Measurements from ENCODE around the gene VPS39. TPM values are rescaled to one million over a fixed set of nuclear protein-coding genes. Genes with fewer than 3 reads are reported as not detected.

Gene VPS39
- total and polyA plus RNA-seq, 2 donors (not counting 3 experiments of a cell fraction or from before 2014, with no cell fraction given), result 56.5 to 56.7 TPM

DNA sequence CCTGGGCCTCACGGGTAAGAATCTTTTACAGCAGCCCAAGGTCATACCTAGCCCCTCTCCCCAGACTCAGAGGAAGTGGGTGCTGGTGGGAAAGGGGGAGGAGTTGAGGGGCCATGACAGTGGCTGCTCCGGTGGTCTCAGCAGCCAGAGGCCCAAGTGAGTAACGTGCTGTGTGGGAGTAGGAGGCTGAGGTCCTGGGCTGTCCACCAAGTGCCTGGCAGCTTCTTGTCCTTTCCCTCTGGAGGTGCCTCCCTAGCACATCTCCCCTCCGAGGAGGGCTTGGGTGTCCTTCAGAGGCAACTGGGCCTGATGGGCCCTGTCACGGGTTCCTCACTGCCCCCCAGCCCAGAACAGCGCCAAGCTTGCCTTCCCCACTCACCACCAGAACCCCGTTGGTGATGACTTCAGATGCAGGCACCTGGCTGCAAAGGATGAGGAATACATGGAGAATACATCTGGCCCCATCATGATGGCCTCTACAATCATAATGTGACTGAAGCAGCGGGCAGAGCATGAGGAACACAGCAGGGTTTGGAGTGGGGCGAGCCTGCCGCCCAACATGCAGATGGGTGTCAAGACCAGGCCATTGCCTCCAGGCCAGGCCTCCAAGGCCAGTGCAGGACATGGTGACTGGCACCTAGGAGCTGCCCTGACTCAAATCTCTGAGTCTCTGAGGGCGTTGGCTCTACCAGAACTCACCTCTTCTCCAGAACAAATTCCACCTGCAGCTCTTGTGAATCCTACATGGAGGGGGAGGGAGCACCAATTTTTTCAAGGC, 55.0 kb downstream of the VPS39 start:
- no peak overlapping the region for H3K4me3 ChIP-seq (replicated peaks in 1 of 3; ENCODE audit: insufficient read depth in 1 of 3, low read depth in 1 of 3, low read length in 3 of 3)
- no peaks in the 10 kb centered on the region for H4K20me1 ChIP-seq (replicated peaks; ENCODE audit: control insufficient read depth, extremely low read depth, insufficient read depth, low read length)
- H3K27ac ChIP-seq (ENCODE audit: insufficient read depth, low read depth, low read length), result no peak overlapping the region
- no peaks in the 10 kb centered on the region for H3K9me3 ChIP-seq (replicated peaks; ENCODE audit: control insufficient read depth, insufficient read depth, low read length)
- H3K79me2 ChIP-seq (ENCODE audit: control insufficient read depth, insufficient read depth, low read length), result no peaks in the 10 kb centered on the region
- H3K4me2 ChIP-seq (ENCODE audit: insufficient read depth, low read length), result no peak overlapping the region
- H3K36me3 ChIP-seq (ENCODE audit: control insufficient read depth in 2 of 2, extremely low read depth in 1 of 2, insufficient read depth in 2 of 2, low read length in 2 of 2), result no peaks in the 10 kb centered on the region
- dilution Hi-C loops (cut with MboI; ENCODE audit: extremely low pct_ligation_motif_present, low sequenced_read_pairs), result no loop called here
- CTCF ChIA-PET, result interaction anchor here (0.7 to 1.8 kb wide), 5 partner anchors 14 to 232 kb away, joined by 3 to 5 read pairs (median 4); no protein-coding TSS in a partner anchor
- FAIRE-seq (no peak), DNase-seq (ENCODE audit: low read depth, low spot score) (no peak)
- TF ChIP-seq POLR2AphosphoS5 (IDR thresholded peaks at IDR 0.05; ENCODE audit: insufficient read depth, low read depth, low read length), result no peak
- no peak for TF ChIP-seq GATA2 (IDR thresholded peaks at IDR 0.05; ENCODE audit: insufficient read depth, insufficient read length, low read depth, low read length)
- TF ChIP-seq FOS (IDR thresholded peaks at IDR 0.05; ENCODE audit: borderline replicate concordance, insufficient read depth, low read length), result no peak
- TF ChIP-seq EZH2 (IDR thresholded peaks at IDR 0.05; ENCODE audit: borderline replicate concordance, low read depth, low read length, severe bottlenecking), result no peak
- TF ChIP-seq, protein P1, sequence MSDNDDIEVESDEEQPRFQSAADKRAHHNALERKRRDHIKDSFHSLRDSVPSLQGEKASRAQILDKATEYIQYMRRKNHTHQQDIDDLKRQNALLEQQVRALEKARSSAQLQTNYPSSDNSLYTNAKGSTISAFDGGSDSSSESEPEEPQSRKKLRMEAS (IDR thresholded peaks at IDR 0.05; ENCODE audit: insufficient read depth, insufficient read length), result no peak
- no peak for TF ChIP-seq JUN (IDR thresholded peaks at IDR 0.05; ENCODE audit: borderline replicate concordance, insufficient read depth, insufficient read length, low read depth)
- TF ChIP-seq, protein P2, sequence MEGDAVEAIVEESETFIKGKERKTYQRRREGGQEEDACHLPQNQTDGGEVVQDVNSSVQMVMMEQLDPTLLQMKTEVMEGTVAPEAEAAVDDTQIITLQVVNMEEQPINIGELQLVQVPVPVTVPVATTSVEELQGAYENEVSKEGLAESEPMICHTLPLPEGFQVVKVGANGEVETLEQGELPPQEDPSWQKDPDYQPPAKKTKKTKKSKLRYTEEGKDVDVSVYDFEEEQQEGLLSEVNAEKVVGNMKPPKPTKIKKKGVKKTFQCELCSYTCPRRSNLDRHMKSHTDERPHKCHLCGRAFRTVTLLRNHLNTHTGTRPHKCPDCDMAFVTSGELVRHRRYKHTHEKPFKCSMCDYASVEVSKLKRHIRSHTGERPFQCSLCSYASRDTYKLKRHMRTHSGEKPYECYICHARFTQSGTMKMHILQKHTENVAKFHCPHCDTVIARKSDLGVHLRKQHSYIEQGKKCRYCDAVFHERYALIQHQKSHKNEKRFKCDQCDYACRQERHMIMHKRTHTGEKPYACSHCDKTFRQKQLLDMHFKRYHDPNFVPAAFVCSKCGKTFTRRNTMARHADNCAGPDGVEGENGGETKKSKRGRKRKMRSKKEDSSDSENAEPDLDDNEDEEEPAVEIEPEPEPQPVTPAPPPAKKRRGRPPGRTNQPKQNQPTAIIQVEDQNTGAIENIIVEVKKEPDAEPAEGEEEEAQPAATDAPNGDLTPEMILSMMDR (IDR thresholded peaks at IDR 0.05; ENCODE audit: extremely low read depth in 1 of 2, insufficient read depth in 1 of 2, low read depth in 1 of 2, low read length in 2 of 2), result no peak
- no peaks in the 10 kb centered on the region for H3K4me1 ChIP-seq (ENCODE audit: control insufficient read depth, extremely low read depth, insufficient read depth, low read length)
- no peaks in the 10 kb centered on the region for H3K27me3 ChIP-seq (ENCODE audit: control insufficient read depth in 2 of 2, insufficient read depth in 2 of 2, low read length in 2 of 2)
- no peak overlapping the region for H3K9ac ChIP-seq (replicated peaks; ENCODE audit: extremely low read depth, insufficient read depth, low read length)
- no peaks in the 10 kb centered on the region for H3K9me1 ChIP-seq (replicated peaks; ENCODE audit: control insufficient read depth, extremely low read depth, insufficient read depth, low read length)
- BruUV-seq (replicated peaks), result no TSS peak
- POLR2A ChIA-PET, result no interaction called here
- no peak overlapping the region for H2AFZ ChIP-seq (ENCODE audit: low read depth, low read length)
- intact Hi-C loops (cut with micrococcal nuclease), result no loop called here
